NCI-H748 (cell line): ENCODE results near the gene SCAMP5.

Source experiments
- DNase-seq: peaks from one replicate; lab custom pipeline; 2025; ENCODE audit not compliant: unreplicated experiment; lab: John Stamatoyannopoulos, UW

Gene SCAMP5

DNA sequence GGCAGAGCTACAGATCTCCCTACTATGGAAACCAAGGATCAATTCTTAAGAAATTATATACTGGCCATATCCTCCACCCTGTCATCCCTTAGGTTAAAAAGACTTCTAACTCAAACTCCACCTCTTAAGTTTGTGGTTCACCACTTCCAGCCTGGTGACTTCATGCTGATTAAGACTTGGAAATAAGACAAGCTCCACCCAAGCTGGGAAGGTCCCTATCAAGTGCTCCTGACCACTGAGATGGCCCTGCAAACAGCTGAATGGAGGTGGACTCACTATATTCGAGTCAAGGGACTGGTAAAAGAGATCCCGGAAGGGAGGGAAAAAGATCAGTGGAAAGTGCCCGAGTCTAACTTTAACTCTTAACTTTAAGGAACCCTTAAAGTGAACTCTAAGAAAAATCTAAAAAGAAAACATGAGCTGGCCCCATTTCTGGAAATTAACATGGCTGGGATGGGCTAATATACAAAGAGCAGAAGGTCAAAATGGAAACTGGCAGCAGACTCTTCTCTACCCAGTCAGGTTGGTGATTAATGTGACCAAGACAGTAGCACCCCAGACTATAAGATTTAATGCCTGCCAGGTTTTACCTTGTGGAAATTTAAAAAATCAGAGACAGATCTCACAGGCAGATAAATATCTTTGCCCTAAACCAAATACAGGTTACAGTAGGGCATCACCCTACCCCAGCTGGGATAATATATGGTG lies 71.9 kb downstream of the SCAMP5 start:
- DNase-seq: no peak

DNA sequence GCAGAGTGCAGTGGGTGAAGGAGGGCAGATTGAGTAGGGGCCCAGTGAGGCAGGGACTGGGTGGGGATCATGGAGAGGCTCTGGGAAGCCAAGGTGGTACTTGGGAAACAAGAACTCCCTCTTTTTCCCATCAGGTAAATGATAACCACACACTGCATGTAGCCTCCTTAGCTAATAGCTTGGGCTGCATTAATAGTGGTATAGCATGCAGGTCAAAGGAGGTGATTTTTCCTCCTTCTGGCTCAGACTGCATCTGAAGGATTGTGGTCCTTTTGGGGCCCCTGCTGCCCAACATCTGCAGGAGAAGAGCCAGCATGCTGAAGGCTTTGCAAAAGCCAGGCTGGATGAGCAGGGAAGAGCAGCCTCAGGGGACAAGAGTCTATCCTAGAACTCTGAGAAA lies 73.4 kb downstream of the SCAMP5 start:
- DNase-seq: no peak

DNA sequence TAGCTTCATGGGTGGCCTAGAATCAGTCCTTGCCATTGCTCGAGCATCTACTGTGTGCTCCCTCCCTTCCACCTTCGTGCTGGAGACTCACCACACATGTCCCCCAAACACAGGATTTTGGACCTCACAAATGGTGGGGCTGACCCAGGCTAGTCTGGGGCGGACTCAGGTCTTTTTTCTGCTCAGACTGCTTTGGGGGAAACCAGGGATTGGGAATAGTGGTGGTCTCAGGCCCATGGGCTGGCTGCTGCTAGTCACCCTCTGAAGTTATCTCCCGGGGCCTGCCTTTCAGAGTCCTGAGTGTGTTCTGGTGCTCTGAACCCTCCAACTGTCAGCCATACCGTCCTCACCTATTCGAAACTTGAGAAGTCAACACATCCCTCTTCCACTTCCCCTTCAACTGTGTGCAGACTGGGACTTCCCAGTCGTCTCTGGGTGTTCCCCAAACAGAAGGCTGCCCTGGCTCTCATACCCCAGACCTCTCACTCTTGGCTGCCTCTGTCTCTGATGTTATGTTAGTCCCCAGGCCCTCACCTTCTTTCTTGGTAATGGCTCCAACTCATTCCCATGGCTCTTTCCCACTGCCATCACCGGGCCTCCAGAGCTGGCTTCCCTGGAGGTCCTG lies 74.0 kb downstream of the SCAMP5 start:
- no peak for DNase-seq

DNA sequence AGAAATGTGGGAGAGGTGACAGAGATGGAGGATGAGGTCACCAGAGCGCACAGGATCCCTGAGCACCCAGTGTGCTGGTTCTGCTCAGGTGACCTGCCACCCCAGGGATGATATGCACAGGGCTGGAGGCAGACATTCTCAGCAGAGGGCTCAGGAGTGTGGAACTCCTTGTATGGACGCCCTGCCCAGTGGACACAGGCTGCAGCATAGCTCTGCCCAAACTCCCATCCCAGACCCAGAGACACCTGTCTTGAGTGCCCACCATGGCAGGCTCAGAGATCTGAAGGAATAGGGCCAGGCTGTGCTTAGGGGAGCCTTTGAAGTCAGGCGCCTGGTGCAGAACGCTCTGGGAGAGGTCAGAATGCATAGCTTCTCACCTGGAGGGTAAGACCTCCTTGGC lies 75.3 kb downstream of the SCAMP5 start:
- no peak for DNase-seq
